Activated T-helper 1 cell treated with anti-CD3 and anti-CD28 coated beads, Interleukin-12 subunit alpha, Interleukin-12 subunit beta, Interleukin-2, Interleukin-4 antibody, amounts not matched to agents 30 ng/mL and 10 ng/mL and 1 ng/mL, durations not matched to agents 14 hours and 24 hours and 36 hours (primary cell): ENCODE data around the gene TGFBR1. TPM values are rescaled to one million over a fixed set of nuclear protein-coding genes. Genes with fewer than 3 reads are reported as not detected.

Experiments
- DNase-seq: peaks from one replicate; pipeline ENCODE4 v3.0.0; 2021; ENCODE audit warnings: low spot score
- H3K27ac Mint-ChIP-seq: one replicate; pipeline ENCODE4 v1.8.0; 2021; ENCODE audit warnings: mild to moderate bottlenecking, mixed read lengths
- H3K27me3 Mint-ChIP-seq: one replicate; pipeline ENCODE4 v1.8.0; 2022; ENCODE audit warnings: mild to moderate bottlenecking, moderate library complexity, mixed read lengths; ENCODE audit not compliant: insufficient read depth
- H3K36me3 Mint-ChIP-seq: one replicate; pipeline ENCODE4 v1.8.0; 2021; ENCODE audit warnings: low read depth, mixed read lengths
- H3K4me1 Mint-ChIP-seq: one replicate; pipeline ENCODE4 v1.8.0; 2021; ENCODE audit warnings: low read depth, mixed read lengths
- H3K4me3 Mint-ChIP-seq: one replicate; pipeline ENCODE4 v1.8.0; 2021; ENCODE audit warnings: mild to moderate bottlenecking, moderate library complexity, mixed read lengths
- H3K9me3 Mint-ChIP-seq: one replicate; pipeline ENCODE4 v1.8.0; 2021; ENCODE audit warnings: mixed read lengths
- intact Hi-C: fragments of 100-400 bp; cut with micrococcal nuclease; formaldehyde crosslinking; loops from one replicate; pipeline ENCODE4 v1.15.1; 2024
- total RNA-seq: library from RNA; stranded (reverse); gene quantifications from 2 replicates; pipeline ENCODE4 v1.2.3, GENCODE V29; 2022

Gene TGFBR1
- total RNA-seq, 1 donor from 2014 or later = 42.6 TPM

DNA sequence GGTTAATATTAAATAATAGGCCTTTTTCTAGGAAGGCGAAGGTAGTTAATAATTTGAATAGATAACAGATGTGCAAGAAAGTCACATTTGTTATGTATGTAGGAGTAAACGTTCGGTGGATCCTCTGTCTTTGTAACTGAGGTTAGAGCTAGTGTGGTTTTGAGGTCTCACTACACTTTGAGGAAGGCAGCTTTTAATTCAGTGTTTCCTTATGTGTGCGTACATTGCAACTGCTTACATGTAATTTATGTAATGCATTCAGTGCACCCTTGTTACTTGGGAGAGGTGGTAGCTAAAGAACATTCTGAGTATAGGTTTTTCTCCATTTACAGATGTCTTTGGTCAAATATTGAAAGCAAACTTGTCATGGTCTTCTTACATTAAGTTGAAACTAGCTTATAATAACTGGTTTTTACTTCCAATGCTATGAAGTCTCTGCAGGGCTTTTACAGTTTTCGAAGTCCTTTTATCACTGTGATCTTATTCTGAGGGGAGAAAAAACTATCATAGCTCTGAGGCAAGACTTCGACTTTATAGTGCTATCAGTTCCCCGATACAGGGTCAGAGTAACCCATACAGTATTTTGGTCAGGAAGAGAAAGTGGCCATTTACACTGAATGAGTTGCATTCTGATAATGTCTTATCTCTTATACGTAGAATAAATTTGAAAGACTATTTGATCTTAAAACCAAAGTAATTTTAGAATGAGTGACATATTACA lies 45.7 kb downstream of the TGFBR1 start:
- Mint-ChIP-seq H3K4me3 (no peak overlapping the region), H3K36me3 (peaks cover 55% of the 10 kb centered on the region), H3K4me1 (peaks cover 29% of the 10 kb centered on the region), H3K9me3 (no peaks in the 10 kb centered on the region), H3K27ac (no peak overlapping the region), H3K27me3 (peaks cover 4% of the 10 kb centered on the region)
- no peak for DNase-seq
- intact Hi-C loops = no loop called here

DNA sequence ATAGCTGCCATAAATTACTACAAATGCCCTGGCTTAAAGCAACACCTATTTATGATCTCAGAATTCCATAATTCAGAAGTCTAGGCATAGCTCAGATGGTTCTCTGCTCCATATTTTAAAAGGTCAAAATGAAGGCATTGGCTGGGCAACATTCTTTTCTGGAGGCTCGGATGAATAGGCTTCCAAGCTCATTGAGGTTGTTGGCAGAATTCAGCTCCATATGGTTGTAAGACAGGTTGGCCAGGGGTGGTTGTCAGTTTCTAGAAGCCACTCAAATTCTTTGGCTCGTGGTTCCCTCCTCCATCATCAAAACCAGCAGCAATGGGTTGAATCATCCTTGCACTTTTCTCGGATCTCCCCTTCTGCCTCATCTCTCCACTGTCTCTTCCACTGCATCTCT lies 49.4 kb downstream of the TGFBR1 start:
- peaks cover 9% of the 10 kb centered on the region for H3K27me3 Mint-ChIP-seq
- DNase-seq = no peak
- no peak overlapping the region for H3K4me3 Mint-ChIP-seq
- no peak overlapping the region for H3K27ac Mint-ChIP-seq
- H3K4me1 Mint-ChIP-seq = peaks cover 10% of the 10 kb centered on the region
- intact Hi-C loops = no loop called here
- no peaks in the 10 kb centered on the region for H3K9me3 Mint-ChIP-seq
- peaks cover 28% of the 10 kb centered on the region for H3K36me3 Mint-ChIP-seq

DNA sequence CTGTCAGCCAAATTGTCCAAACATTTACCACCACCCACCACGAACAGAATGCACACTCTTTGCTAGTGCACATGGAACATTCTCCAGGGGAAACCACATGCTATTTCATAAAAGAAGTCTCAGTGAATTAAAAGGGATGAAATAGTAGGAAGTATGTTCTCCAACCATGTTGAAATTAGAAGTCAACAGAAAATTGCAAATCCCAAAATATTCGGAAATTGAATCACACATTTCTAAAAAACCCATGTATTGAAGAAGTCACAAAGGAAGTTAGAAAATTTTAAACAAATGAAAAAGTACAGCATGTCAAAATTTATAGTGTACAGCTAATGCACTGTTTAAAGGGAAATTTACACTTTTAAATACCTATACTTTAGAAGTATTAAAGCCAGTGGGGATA lies 50.8 kb downstream of the TGFBR1 start:
- Mint-ChIP-seq H3K4me3 (no peak overlapping the region), H3K27ac (no peak overlapping the region), H3K9me3 (no peaks in the 10 kb centered on the region), H3K27me3 (peaks cover 12% of the 10 kb centered on the region), H3K36me3 (peaks cover 22% of the 10 kb centered on the region), H3K4me1 (peaks cover 5% of the 10 kb centered on the region)
- DNase-seq = no peak
- intact Hi-C loops = no loop called here

DNA sequence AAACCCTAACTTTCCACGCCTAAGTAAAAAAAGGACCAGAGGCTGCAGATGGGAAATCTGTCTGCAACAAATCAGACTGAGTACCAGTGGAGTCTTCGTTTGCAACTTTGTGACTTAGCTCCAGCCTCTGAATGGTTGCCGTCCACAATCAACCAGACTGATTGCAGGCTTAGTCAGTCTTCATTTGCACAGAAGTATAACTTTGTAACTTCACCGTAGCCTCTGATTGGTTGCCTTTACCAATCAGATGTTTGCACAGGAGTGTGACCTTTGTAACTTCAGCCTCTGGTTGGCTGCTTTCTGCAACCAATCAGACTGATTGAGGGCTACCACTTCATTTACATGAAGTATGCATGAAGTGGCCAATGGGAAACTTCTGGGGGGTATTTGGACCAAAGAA lies 53.7 kb downstream of the TGFBR1 start:
- intact Hi-C loops = no loop called here
- Mint-ChIP-seq H3K36me3 (peaks cover 7% of the 10 kb centered on the region), H3K9me3 (no peaks in the 10 kb centered on the region), H3K4me3 (no peak overlapping the region), H3K4me1 (peaks cover 6% of the 10 kb centered on the region), H3K27me3 (peaks cover 14% of the 10 kb centered on the region), H3K27ac (no peak overlapping the region)
- DNase-seq = no peak

DNA sequence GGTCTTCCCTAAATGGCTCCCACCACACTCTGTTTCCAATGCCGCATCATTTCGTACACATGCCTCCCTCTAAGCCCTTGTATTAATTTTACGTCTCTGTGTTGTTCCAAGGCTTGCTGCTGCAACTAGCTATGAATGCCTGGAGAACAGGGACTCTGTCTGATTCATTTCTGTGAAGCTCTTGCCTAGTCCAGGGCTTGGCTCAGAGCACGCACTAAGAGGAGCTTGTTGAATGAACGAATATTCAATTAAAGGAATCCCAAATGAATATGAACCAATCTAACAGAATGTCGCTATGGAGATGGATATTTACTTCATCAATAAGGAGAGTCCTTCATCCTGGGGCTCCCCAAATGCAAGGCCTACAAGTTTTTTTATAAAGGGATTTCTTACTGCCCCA lies 55.3 kb downstream of the TGFBR1 start:
- intact Hi-C loops = loop anchor here (5.0 kb wide), 1 partner anchor 92 kb away; no protein-coding TSS in a partner anchor
- peaks cover 6% of the 10 kb centered on the region for H3K4me1 Mint-ChIP-seq
- H3K9me3 Mint-ChIP-seq = no peaks in the 10 kb centered on the region
- H3K27ac Mint-ChIP-seq = no peak overlapping the region
- peaks cover 14% of the 10 kb centered on the region for H3K27me3 Mint-ChIP-seq
- no peak overlapping the region for H3K4me3 Mint-ChIP-seq
- no peaks in the 10 kb centered on the region for H3K36me3 Mint-ChIP-seq
- no peak for DNase-seq

DNA sequence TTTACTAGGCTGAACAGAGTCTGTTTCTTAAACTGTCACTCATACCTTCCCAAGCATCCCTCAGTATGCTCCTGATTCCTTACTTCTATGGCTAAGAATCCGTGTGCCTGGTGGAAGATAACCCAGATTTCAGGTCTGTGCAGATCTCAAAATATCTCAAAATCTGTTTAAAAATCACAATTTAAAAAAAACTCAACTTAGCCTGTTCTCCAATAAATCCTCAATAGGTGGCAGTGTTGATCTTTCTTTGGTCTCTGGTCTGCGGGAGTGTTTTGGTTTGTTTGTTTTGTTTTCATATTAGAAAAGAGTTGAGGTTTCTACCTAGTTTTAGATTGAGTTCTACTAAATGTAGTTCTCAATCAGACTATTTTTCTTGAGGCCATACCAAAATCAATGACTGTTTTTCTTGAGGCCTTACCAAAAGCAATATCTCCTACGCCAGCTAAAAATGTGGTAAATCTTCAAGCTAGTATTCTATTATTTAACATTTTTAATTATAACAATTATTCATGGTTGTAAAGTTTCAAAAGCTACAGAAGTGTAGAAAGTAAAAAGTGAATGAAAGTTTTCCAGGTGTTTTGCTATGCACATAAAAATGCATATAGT lies 57.9 kb downstream of the TGFBR1 start:
- intact Hi-C loops = loop anchor here (1.0 to 5.0 kb wide), 8 partner anchors 17 to 1432 kb away; partner anchors contain the start of gene SEC61B

DNA sequence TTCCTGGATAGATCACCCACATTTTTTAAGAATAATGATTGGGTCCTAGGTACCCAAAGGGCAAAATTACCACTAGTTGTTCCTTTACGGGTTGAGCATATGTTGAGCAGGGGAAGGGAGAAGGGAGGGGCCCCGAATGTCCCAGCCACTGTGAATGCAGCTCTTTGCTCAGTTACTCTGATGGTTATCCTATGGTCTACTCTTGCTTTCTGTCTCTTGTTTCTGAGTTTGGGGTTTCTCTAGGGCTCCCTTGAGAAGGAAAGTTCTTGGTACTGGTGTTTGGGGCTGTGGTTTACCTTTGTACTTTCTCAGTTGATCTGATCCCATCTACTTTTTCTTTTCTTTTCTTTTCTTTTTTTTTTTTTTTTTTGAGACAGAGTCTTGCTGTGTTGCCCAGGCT lies 61.2 kb downstream of the TGFBR1 start:
- H3K4me3 Mint-ChIP-seq = no peak overlapping the region
- peaks cover 2% of the 10 kb centered on the region for H3K27me3 Mint-ChIP-seq
- peak overlapping the region; percentile 66 for H3K27ac Mint-ChIP-seq
- peaks cover 33% of the 10 kb centered on the region for H3K4me1 Mint-ChIP-seq
- H3K36me3 Mint-ChIP-seq = no peaks in the 10 kb centered on the region
- no peak for DNase-seq
- intact Hi-C loops = no loop called here
- H3K9me3 Mint-ChIP-seq = no peaks in the 10 kb centered on the region

More for the DNA sequence above, 57.9 kb downstream of the TGFBR1 start:
- H3K9me3 Mint-ChIP-seq = no peaks in the 10 kb centered on the region
- DNase-seq = no peak
- H3K4me3 Mint-ChIP-seq = no peak overlapping the region
- H3K27ac Mint-ChIP-seq = no peak overlapping the region
- H3K4me1 Mint-ChIP-seq = peaks cover 25% of the 10 kb centered on the region
- H3K36me3 Mint-ChIP-seq = no peaks in the 10 kb centered on the region
- H3K27me3 Mint-ChIP-seq = peaks cover 9% of the 10 kb centered on the region

DNA sequence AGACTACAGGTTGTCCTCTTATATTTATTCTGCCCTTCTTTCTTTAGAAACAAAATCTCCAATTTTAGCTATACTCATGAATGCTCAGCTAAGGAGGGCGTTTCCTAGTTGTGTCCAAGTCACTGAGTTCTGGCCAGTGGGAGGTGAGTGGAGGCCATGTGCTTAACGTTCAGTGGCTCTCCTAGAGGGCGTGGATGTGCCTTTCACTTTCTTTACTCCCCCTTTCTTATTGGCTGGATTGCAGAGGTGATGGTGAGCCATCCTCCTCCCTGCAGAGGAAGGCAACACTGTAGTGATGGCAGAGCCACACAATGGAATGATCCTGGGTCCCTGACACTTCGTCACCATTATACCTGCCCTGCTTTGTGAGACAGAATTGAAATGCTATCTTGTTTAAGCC lies 62.2 kb downstream of the TGFBR1 start:
- Mint-ChIP-seq H3K27ac (no peak overlapping the region), H3K27me3 (peaks cover 7% of the 10 kb centered on the region), H3K4me3 (no peak overlapping the region), H3K4me1 (peaks cover 41% of the 10 kb centered on the region), H3K36me3 (no peaks in the 10 kb centered on the region), H3K9me3 (no peaks in the 10 kb centered on the region)
- intact Hi-C loops = no loop called here
- no peak for DNase-seq

DNA sequence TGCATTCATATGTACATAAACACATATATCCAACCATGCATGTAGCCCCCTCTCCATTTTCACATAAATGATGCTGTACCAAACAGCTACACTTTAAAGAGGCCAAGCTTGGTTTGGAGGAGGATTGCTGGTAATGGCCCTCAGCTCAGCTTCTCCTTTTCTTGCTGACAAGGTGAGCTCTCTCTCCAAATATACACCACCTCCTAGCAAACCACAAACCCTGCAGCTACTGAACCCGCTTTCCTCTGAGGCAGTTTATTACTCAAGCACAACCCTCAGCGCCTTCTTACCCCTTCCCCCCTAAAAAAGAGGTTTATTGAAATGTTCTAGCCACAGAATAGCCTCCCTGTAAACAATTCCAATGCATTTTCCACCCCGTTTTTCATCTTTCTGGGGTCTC lies 62.8 kb downstream of the TGFBR1 start:
- H3K4me1 Mint-ChIP-seq = peaks cover 41% of the 10 kb centered on the region
- peak; percentile 24 for DNase-seq
- H3K4me3 Mint-ChIP-seq = no peak overlapping the region

DNA sequence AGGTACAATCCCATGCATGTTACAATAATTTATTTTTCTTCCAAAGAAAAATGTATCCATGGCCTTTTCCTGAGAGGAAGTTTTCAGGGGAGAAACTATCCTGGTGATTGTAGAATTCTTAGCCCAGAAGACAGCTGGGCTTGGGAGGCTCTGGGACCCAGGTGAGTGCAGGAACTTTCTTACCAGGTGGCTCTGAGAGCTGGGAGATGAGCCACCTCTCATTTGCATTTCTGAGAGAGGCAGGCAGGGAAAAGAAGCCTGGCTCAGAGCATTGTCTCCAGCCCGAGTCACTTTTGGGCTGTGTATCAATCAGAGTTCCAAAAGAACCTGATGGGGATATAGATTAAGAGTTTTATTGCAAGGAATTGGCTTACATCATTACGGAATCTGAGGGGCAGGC lies 64.2 kb downstream of the TGFBR1 start:
- Mint-ChIP-seq H3K9me3 (no peaks in the 10 kb centered on the region), H3K4me3 (no peak overlapping the region), H3K36me3 (no peaks in the 10 kb centered on the region), H3K27me3 (peaks cover 9% of the 10 kb centered on the region), H3K4me1 (peaks cover 41% of the 10 kb centered on the region), H3K27ac (no peak overlapping the region)
- DNase-seq = no peak
- intact Hi-C loops = no loop called here

More for the DNA sequence above, 62.8 kb downstream of the TGFBR1 start:
- no peaks in the 10 kb centered on the region for H3K9me3 Mint-ChIP-seq
- intact Hi-C loops = no loop called here
- H3K27me3 Mint-ChIP-seq = peaks cover 9% of the 10 kb centered on the region
- H3K27ac Mint-ChIP-seq = no peak overlapping the region
- no peaks in the 10 kb centered on the region for H3K36me3 Mint-ChIP-seq

DNA sequence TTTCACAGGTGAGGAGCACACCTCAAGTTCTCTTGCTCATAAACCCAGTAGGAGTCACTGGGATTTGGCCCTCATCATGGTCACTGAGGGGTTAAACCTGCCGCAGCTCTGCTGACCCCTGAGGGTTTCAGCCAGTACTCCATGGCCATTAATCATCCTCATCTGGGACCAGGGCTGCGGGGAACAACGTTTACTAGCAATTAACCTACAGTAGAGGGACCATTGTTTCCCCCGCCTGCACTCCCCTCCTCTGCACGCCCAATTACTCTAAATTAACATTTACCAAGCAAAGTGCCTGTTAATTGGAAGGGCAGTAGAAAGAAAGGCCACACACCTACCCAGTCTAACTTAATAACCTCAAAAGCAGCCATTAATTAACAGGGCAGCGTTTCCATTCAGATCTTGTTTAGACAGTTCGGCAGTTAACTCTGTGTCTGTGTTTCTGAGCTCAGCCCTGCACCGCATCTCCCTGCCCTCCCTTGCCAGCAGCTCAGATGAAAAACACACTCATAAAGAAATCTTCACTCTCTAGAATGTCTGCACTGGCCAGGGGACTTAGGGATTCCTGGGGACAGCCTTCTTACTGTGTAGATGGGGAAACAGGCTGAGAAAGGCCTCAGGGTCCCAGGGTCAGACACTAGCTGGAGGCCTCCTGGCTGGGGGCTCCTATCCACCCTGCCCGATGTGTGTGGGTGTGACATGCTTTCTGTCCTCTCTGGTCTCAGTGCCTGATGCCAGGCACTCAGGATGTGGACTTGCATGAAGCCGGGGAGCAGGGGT lies 65.3 kb downstream of the TGFBR1 start:
- no peaks in the 10 kb centered on the region for H3K9me3 Mint-ChIP-seq
- peaks cover 45% of the 10 kb centered on the region for H3K4me1 Mint-ChIP-seq
- no peak overlapping the region for H3K4me3 Mint-ChIP-seq
- H3K27me3 Mint-ChIP-seq = peaks cover 9% of the 10 kb centered on the region
- no peak overlapping the region for H3K27ac Mint-ChIP-seq
- H3K36me3 Mint-ChIP-seq = no peaks in the 10 kb centered on the region
- no peak for DNase-seq
- intact Hi-C loops = no loop called here

DNA sequence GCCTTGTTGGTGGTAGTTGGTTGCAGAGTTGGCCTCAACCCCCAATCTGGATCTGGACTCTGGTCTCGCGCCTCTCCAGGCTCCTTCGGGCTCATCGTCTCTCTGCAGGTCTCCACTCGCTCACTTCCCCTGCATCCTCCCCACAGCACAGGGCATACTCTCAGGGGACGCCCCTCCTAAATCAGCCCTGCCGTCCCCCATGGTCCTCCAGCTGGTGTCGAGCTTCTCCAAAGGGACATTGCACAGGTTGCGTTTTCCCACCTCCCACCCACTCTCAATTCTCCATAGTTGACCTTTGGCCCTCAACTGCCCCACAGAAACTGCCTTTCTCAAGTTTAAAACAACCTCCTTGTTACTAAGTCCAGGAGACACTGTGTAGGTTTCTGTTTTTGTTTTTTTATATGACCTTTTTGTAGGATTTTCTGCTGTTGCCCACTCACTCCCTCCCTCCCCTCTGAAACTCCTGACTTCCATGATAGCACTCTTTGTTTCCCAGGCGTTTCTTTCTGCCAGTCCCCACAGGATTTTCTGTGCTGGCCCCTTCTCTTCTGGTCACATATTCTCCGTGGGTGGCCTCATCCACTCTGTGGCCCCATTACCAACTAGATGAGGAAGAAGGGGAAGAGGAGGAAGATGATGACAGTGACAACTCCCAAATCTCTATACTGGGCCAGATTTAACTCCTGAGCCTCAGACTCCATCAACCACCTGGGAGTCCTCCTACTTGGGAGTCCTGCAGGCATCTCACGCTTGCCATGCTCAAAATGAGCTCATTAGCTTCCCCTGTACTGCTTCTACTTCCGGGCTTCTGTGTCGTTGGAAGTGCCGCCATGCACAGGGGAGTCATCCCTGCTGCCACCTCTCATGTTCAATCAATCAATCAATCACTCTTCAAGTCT lies 66.6 kb downstream of the TGFBR1 start:
- DNase-seq = no peak
- H3K4me3 Mint-ChIP-seq = no peak overlapping the region
- peaks cover 9% of the 10 kb centered on the region for H3K27me3 Mint-ChIP-seq
- H3K36me3 Mint-ChIP-seq = no peaks in the 10 kb centered on the region
- H3K27ac Mint-ChIP-seq = no peak overlapping the region
- intact Hi-C loops = no loop called here
- no peaks in the 10 kb centered on the region for H3K9me3 Mint-ChIP-seq
- H3K4me1 Mint-ChIP-seq = peaks cover 42% of the 10 kb centered on the region
